ENCODE results near the gene RTN4. TPM values are rescaled to one million over a fixed set of nuclear protein-coding genes. Genes with fewer than 3 reads are reported as not detected.
"Not testable (repeated sequence)": the region's sequence is repeated elsewhere in the genome, so short reads cannot be mapped to it uniquely, and the experiment has no call there.

The RTN4 gene
- 10 to 100 TPM; 41.3 to 57.8 (median 53.0) TPM for polyA plus RNA-seq (ENCODE audit: low read depth in 6 of 6)

DNA sequence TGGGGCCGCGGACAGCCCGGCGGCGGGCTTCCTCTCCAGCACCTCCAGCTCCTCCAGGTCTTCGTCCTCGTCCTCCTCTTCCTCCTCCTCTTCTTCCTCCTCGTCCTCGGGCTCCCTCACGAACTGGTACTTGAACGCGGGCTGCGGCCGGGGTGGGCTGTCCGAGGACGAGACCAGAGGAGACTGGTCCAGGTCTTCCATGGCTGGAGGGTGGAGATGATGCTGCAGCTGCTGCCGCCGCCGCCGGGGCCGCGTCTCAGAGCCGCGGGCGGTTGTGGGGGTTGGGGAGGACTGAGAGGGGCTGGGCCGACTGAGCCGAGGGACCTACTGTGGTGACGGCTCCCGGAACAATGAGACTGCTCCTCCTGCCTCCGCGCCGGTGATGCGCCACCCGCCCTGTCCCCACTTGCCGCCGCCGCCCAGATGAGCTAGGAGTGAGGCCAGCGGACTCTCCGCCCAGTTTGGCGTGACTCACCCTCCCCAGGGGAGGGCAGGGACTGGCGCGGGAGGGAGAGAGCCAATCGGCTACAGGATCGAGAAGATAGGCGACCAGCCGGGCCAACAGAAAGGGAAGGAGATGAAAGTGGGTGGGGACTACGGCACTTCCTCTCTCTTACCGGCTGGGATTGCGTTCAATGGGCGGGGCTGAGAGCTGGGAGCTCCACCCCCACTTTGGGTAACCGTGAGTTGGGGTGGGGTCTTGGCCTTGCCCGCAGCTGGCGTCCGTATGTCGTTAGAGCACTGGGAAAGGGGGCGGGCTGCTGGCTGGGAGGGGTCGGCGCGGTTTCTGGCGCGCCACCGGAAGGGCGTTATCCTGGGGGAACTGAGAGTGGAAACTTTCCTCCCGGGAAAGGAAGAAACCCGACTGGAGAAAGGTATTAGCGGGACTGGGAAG lies at the start of gene RTN4:
RTN4 (minus strand) TSS at position 352 of the 895 bp plus-strand sequence; CDS start at position 201, 151 bp downstream.
- Mint-ChIP-seq H3K4me3 (peak within 1 kb of the TSS; percentile 96 to 100 (median 100)), H3K27ac (peak within 1 kb of the TSS; percentile 97 to 100 (median 99)), H3K36me3 (no peaks in the 10 kb centered on the region), H3K9me3 (no peaks in the 10 kb centered on the region), H3K4me1 (peaks cover 58 to 70% (median 59%) of the 10 kb centered on the region in 3 donors), H3K27me3 (no peaks in the 10 kb centered on the region)
- DNase-seq (peak; percentile 99), ATAC-seq (ENCODE audit: low read depth in 2 of 2) (peak; percentile 82)

- H3K27ac Mint-ChIP-seq: no peak overlapping the region
- H3K36me3 Mint-ChIP-seq: no peaks in the 10 kb centered on the region
- no peaks in the 10 kb centered on the region for H3K27me3 Mint-ChIP-seq
- no peak overlapping the region for H3K4me3 Mint-ChIP-seq
- ATAC-seq (ENCODE audit: low read depth in 2 of 2): no peak
- no peaks in the 10 kb centered on the region for H3K9me3 Mint-ChIP-seq
- H3K4me1 Mint-ChIP-seq: peaks cover 0 to 5% (median 4%) of the 10 kb centered on the region in 3 donors
- no peak for DNase-seq
These were observed 49.2 kb upstream of the RTN4 start for GRCh38 chr2:55099493-55099877.

- H3K4me3 Mint-ChIP-seq: no peak overlapping the region
- no peak overlapping the region for H3K27ac Mint-ChIP-seq
- H3K9me3 Mint-ChIP-seq: no peaks in the 10 kb centered on the region
- ATAC-seq (ENCODE audit: low read depth in 2 of 2): no peak
- no peaks in the 10 kb centered on the region for H3K36me3 Mint-ChIP-seq
- no peaks in the 10 kb centered on the region for H3K4me1 Mint-ChIP-seq
- H3K27me3 Mint-ChIP-seq: no peaks in the 10 kb centered on the region
- DNase-seq: no peak
These were observed 47.5 kb upstream of the RTN4 start for GRCh38 chr2:55097461-55098410.

- no peak for DNase-seq
- H3K27ac Mint-ChIP-seq: no peak overlapping the region
- no peak overlapping the region for H3K4me3 Mint-ChIP-seq
- no peaks in the 10 kb centered on the region for H3K36me3 Mint-ChIP-seq
- H3K27me3 Mint-ChIP-seq: no peaks in the 10 kb centered on the region
- H3K4me1 Mint-ChIP-seq: peaks cover 0 to 2% (median 0%) of the 10 kb centered on the region in 3 donors
- no peak for ATAC-seq (ENCODE audit: low read depth in 2 of 2)
- no peaks in the 10 kb centered on the region for H3K9me3 Mint-ChIP-seq
These were observed 46.8 kb upstream of the RTN4 start for GRCh38 chr2:55097082-55097460.

- no peak overlapping the region for H3K27ac Mint-ChIP-seq
- H3K27me3 Mint-ChIP-seq: no peaks in the 10 kb centered on the region
- H3K4me1 Mint-ChIP-seq: peaks cover 0 to 4% (median 0%) of the 10 kb centered on the region in 3 donors
- no peak for DNase-seq
- H3K36me3 Mint-ChIP-seq: peaks cover 0 to 1% of the 10 kb centered on the region in 2 donors
- no peak for ATAC-seq (ENCODE audit: low read depth in 2 of 2)
- H3K4me3 Mint-ChIP-seq: no peak overlapping the region
- H3K9me3 Mint-ChIP-seq: peaks cover 0 to under 1% (median 0%) of the 10 kb centered on the region in 7 donors
These were observed 46.3 kb upstream of the RTN4 start for GRCh38 chr2:55096586-55096985.

- H3K4me1 Mint-ChIP-seq: peaks cover 0 to 5% (median 0%) of the 10 kb centered on the region in 3 donors
- ATAC-seq (ENCODE audit: low read depth in 2 of 2): no peak
- peaks cover 0 to 9% of the 10 kb centered on the region in 2 donors for H3K36me3 Mint-ChIP-seq
- H3K27ac Mint-ChIP-seq: peak overlapping the region in 1 of 6 donors; percentile 27
- no peak overlapping the region for H3K4me3 Mint-ChIP-seq
- peaks cover 0 to 5% (median 3%) of the 10 kb centered on the region in 7 donors for H3K9me3 Mint-ChIP-seq
- DNase-seq: no peak
- peaks cover 0 to 7% (median 0%) of the 10 kb centered on the region in 3 donors for H3K27me3 Mint-ChIP-seq
These were observed 43.1 kb upstream of the RTN4 start for GRCh38 chr2:55093381-55093780.

DNA sequence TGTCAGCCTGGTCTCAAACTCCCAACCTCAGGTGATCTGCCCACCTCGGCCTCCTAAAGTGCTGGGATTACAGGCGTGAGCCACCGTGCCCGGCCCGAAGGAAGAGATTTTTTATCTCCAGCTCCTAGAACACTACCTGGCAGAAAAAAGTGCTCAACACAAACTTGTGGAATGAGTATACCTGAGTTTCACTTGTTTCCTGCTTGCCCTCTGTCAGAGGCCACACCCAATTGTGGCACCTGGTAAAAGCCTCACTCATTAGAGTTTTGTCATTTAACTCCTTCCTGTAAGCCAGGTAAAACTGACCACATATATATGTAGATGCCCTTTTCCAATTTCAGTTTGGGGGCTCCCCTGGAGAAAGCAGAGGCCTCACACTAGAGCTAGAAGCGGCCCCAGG lies 42.2 kb upstream of the RTN4 start:
- Mint-ChIP-seq H3K4me1 (peaks cover 0 to 5% (median 0%) of the 10 kb centered on the region in 3 donors), H3K4me3 (no peak overlapping the region), H3K27me3 (peaks cover 0 to 7% (median 0%) of the 10 kb centered on the region in 3 donors), H3K36me3 (peaks cover 0 to 9% of the 10 kb centered on the region in 2 donors), H3K9me3 (peaks cover 0 to 5% (median 3%) of the 10 kb centered on the region in 7 donors), H3K27ac (no peak overlapping the region)
- DNase-seq (no peak), ATAC-seq (ENCODE audit: low read depth in 2 of 2) (no peak)

GRCh38 chr2:55091681-55092080 lies 41.4 kb upstream of the RTN4 start:
- H3K27me3 Mint-ChIP-seq; H3K4me1 Mint-ChIP-seq; H3K4me3 Mint-ChIP-seq; DNase-seq; H3K9me3 Mint-ChIP-seq; H3K36me3 Mint-ChIP-seq; H3K27ac Mint-ChIP-seq; ATAC-seq (ENCODE audit: low read depth in 2 of 2): not testable (repeated sequence)

DNA sequence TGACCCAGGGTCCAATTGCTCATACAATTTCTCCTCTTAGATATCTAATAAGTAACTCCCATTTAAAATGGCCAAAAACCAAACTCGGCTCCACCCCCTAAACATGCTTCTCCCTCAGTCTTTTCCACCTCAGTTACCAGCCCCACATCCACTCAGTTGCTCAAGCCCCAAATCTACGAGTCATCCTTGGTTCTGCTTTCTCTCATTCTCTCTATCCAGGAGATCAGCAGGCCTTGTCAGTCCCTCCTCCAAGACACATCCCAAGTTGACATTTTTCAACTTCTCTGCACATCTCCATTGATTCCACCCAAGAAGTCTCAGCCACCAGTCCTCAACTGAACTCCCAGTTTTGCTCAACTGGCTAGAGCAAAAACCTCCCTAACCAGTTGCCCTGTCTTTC lies 40.5 kb upstream of the RTN4 start:
- DNase-seq: no peak
- no peak overlapping the region for H3K4me3 Mint-ChIP-seq
- no peak for ATAC-seq (ENCODE audit: low read depth in 2 of 2)
- H3K27ac Mint-ChIP-seq: no peak overlapping the region
- H3K9me3 Mint-ChIP-seq: peaks cover 0 to 5% (median 3%) of the 10 kb centered on the region in 7 donors
- peaks cover 0 to 5% (median 0%) of the 10 kb centered on the region in 3 donors for H3K4me1 Mint-ChIP-seq
- H3K27me3 Mint-ChIP-seq: peaks cover 0 to 7% (median 0%) of the 10 kb centered on the region in 3 donors
- peaks cover 0 to 9% of the 10 kb centered on the region in 2 donors for H3K36me3 Mint-ChIP-seq

- ATAC-seq (ENCODE audit: low read depth in 2 of 2) (no peak), DNase-seq (no peak)
- H3K36me3 Mint-ChIP-seq: peaks cover 0 to 9% of the 10 kb centered on the region in 2 donors
- no peak overlapping the region for H3K4me3 Mint-ChIP-seq
- peak overlapping the region in 1 of 6 donors; percentile 18 for H3K27ac Mint-ChIP-seq
- H3K27me3 Mint-ChIP-seq: peaks cover 0 to 7% (median 0%) of the 10 kb centered on the region in 3 donors
- peaks cover 0 to 5% (median 0%) of the 10 kb centered on the region in 3 donors for H3K4me1 Mint-ChIP-seq
- peaks cover 0 to 5% (median 3%) of the 10 kb centered on the region in 7 donors for H3K9me3 Mint-ChIP-seq
These were observed 39.5 kb upstream of the RTN4 start for GRCh38 chr2:55089726-55090125.

- Mint-ChIP-seq H3K27me3 (peaks cover 0 to 7% (median 0%) of the 10 kb centered on the region in 3 donors), H3K4me3 (no peak overlapping the region), H3K27ac (peak overlapping the region in 1 of 6 donors; percentile 37), H3K4me1 (peaks cover 0 to 5% (median 0%) of the 10 kb centered on the region in 3 donors), H3K36me3 (peaks cover 0 to 9% of the 10 kb centered on the region in 2 donors), H3K9me3 (peaks cover 0 to 5% (median 3%) of the 10 kb centered on the region in 7 donors)
- ATAC-seq (ENCODE audit: low read depth in 2 of 2) (no peak), DNase-seq (no peak)
These were observed 38.1 kb upstream of the RTN4 start for GRCh38 chr2:55088400-55088799.

DNA sequence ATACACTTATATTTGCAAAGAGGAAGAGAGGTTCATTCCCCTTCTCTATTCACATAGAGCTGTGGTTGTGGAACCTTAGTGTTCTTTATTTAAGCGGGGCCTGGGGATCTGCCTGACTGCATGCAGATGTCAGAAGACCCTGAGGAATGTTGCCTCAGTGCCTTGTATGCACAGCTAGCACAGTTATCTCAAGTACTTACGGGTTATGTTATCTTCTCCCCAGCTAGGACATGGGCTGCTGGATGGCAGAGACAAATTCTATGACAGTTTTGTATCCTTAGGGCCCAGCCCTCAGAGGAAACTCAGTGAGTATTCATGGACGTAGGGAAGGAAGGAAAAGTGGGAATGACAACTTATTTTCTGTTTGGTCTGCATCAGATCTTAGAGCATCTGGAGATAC lies 37.7 kb upstream of the RTN4 start:
- Mint-ChIP-seq H3K4me3 (no peak overlapping the region), H3K36me3 (peaks cover 0 to 9% of the 10 kb centered on the region in 2 donors), H3K27ac (no peak overlapping the region)

DNA sequence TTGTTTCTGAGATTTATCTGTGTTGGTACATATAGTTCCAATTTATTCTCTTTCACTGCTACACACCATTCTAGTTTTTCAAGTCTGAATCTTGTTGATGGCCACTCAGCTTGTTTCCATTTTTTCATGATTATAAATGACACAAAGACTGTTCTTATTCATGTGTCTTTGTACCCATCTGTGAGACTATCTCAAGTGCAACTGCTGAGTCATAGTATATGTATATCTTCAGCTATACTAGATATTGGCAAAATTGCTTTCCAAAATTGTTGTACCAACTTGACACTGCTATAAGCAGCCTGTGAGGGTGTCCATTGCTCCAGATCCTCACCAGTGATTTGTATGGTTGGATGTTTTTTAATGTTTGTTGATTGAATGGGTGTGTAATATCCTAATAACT lies 37.2 kb upstream of the RTN4 start:
- H3K27ac Mint-ChIP-seq: no peak overlapping the region
- no peak overlapping the region for H3K4me3 Mint-ChIP-seq
- H3K9me3 Mint-ChIP-seq: peaks cover 0 to 5% (median 3%) of the 10 kb centered on the region in 7 donors
- no peak for DNase-seq
- no peak for ATAC-seq (ENCODE audit: low read depth in 2 of 2)
- peaks cover 0 to 7% (median 0%) of the 10 kb centered on the region in 3 donors for H3K27me3 Mint-ChIP-seq
- H3K4me1 Mint-ChIP-seq: peaks cover 0 to 4% (median 0%) of the 10 kb centered on the region in 3 donors
- H3K36me3 Mint-ChIP-seq: peaks cover 0 to 9% of the 10 kb centered on the region in 2 donors

More for the DNA sequence above, 37.7 kb upstream of the RTN4 start:
- peaks cover 0 to 5% (median 3%) of the 10 kb centered on the region in 7 donors for H3K9me3 Mint-ChIP-seq
- ATAC-seq (ENCODE audit: low read depth in 2 of 2) (no peak), DNase-seq (no peak)
- peaks cover 0 to 5% (median 0%) of the 10 kb centered on the region in 3 donors for H3K4me1 Mint-ChIP-seq
- H3K27me3 Mint-ChIP-seq: peaks cover 0 to 7% (median 0%) of the 10 kb centered on the region in 3 donors
